ENCODE measurements around the gene DNMBP. TPM values are rescaled to one million over a fixed set of nuclear protein-coding genes. Genes with fewer than 3 reads are reported as not detected.

Gene DNMBP
- total and polyA plus RNA-seq, 2 of the 8 experiments (the other 6 are each of a cell fraction or from before 2014, with no cell fraction given): 19.1 to 26.4 TPM

- TF ChIP-seq CHD7 (IDR thresholded peaks at IDR 0.05; ENCODE audit: insufficient replicate concordance, low read length) (no peak), NRF1 (IDR thresholded peaks at IDR 0.05; ENCODE audit: low read depth, low read length) (no peak), KDM4A (IDR thresholded peaks at IDR 0.05; ENCODE audit: low read depth, low read length, severe bottlenecking) (no peak), RXRA (IDR thresholded peaks at IDR 0.05; ENCODE audit: insufficient read depth, low read depth, low read length) (no peak), KDM5A (IDR thresholded peaks at IDR 0.05; ENCODE audit: low read length) (no peak), TEAD4 (IDR thresholded peaks at IDR 0.05; ENCODE audit: low read depth, low read length) (no peak), SRF (IDR thresholded peaks at IDR 0.05; ENCODE audit: low read depth, low read length) (no peak), PHF8 (conservative IDR thresholded peaks at IDR 0.05; ENCODE audit: low read depth, low read length) (no peak), SP1 (IDR thresholded peaks at IDR 0.05; ENCODE audit: low read depth, low read length) (no peak)
- TF ChIP-seq, protein P1, sequence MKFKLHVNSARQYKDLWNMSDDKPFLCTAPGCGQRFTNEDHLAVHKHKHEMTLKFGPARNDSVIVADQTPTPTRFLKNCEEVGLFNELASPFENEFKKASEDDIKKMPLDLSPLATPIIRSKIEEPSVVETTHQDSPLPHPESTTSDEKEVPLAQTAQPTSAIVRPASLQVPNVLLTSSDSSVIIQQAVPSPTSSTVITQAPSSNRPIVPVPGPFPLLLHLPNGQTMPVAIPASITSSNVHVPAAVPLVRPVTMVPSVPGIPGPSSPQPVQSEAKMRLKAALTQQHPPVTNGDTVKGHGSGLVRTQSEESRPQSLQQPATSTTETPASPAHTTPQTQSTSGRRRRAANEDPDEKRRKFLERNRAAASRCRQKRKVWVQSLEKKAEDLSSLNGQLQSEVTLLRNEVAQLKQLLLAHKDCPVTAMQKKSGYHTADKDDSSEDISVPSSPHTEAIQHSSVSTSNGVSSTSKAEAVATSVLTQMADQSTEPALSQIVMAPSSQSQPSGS (IDR thresholded peaks at IDR 0.05; ENCODE audit: low read length): no peak
Observed at GRCh38 chr10:100037758-100038315, 28.1 kb upstream of the DNMBP start (continued).

Measured in H1 (cell line).